ENCODE data around the gene BMP6.

DNA sequence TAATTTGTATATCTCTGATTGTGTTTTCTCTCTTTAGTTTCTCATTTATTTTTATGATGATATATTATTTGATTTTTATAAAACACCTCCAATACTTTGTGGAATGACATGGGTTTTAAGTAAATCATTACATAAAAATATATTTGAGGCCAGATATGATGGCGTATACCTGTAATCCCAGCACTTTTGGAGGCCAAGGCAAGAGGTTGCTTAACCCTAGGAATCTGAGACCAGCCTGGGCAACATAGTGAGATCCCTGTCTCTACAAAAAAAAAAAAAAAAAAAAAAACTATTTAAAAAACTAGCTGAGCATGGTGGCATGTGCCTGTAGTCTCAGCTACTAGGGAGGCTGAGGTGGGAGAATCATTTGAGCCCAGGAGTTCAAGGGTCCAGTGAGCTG is 87.3 kb downstream of the BMP6 start:
- TF ChIP-seq CTCF (IDR thresholded peaks at IDR 0.05) (no peak), POLR2A (IDR thresholded peaks at IDR 0.05) (no peak)

Measured in sigmoid colon (tissue), 3 donors.